SK-N-SH (cell line): ENCODE results near the gene OR2H1. TPM values are rescaled to one million over a fixed set of nuclear protein-coding genes. Genes with fewer than 3 reads are reported as not detected.

Experiments used
- CTCF ChIA-PET: fragments of 300-600, 350-600 bp; formaldehyde crosslinking; extraction: SDS; loops from one replicate; lab custom pipeline; 2021; lab: Yijun Ruan, JAX
- POLR2A ChIA-PET: fragments of 350-600 bp; sonication (Branson Sonifier 250); formaldehyde crosslinking; extraction: SDS; loops from one replicate; lab custom pipeline; 2020; ENCODE audit warnings: antibody characterized with exemption, inconsistent platforms; lab: Yijun Ruan, JAX
- DNase-seq: peaks from one replicate; pipeline ENCODE4 v3.0.0; 2012
- H2AFZ ChIP-seq: fragments of 200-600 bp; sonication (generic); 2 replicates; pipeline ENCODE4 v1.8.1; 2016; ENCODE audit warnings: antibody characterized with exemption, mild to moderate bottlenecking, low read depth
- H3F3A ChIP-seq: fragments of 200-600 bp; sonication (generic); replicated peaks from 2 replicates; pipeline ENCODE3; 2016; ENCODE audit warnings: antibody characterized with exemption, mild to moderate bottlenecking; ENCODE audit not compliant: insufficient read depth
- H3K27ac ChIP-seq, 2 experiments: fragments of 200-500 bp in 1 of 2; fragments of 200-600 bp in 1 of 2; sonication (Bioruptor generic) in 1 of 2; sonication (generic), shearing (Covaris generic) in 1 of 2; 2 replicates each; pipeline versions ENCODE4 v1.5.1 to v1.6.1; 2014 to 2016; ENCODE audit warnings: low read depth in 2 of 2, inconsistent platforms in 1 of 2, low read length in 1 of 2, mild to moderate bottlenecking in 1 of 2, mixed read lengths in 1 of 2
- H3K27me3 ChIP-seq: fragments of 200-600 bp; sonication (generic), shearing (Covaris generic); 2 replicates; pipeline ENCODE4 v1.6.1; 2016; ENCODE audit warnings: mixed run types; ENCODE audit not compliant: insufficient read depth
- H3K36me3 ChIP-seq, 2 experiments: fragments of 200-500 bp in 1 of 2; fragments of 200-600 bp in 1 of 2; sonication (Bioruptor generic) in 1 of 2; sonication (generic) in 1 of 2; replicated peaks in 1 of 2; 2 replicates each; pipeline versions ENCODE3 to v1.5.1; 2014 to 2016; ENCODE audit warnings: low read length in 1 of 2, mild to moderate bottlenecking in 1 of 2; ENCODE audit not compliant: insufficient read depth in 2 of 2, control insufficient read depth in 1 of 2
- H3K4me1 ChIP-seq, 2 experiments: fragments of 200-500 bp in 1 of 2; fragments of 200-600 bp in 1 of 2; sonication (Bioruptor generic) in 1 of 2; sonication (generic), shearing (Covaris generic) in 1 of 2; 2 replicates each; pipeline versions ENCODE4 v1.5.1 to v1.6.1; 2014 to 2016; ENCODE audit warnings: low read depth in 1 of 2, low read length in 1 of 2, mixed run types in 1 of 2; ENCODE audit not compliant: insufficient read depth in 2 of 2, control insufficient read depth in 1 of 2
- H3K4me2 ChIP-seq: fragments of 200-600 bp; sonication (generic), shearing (Covaris generic); 2 replicates; pipeline ENCODE4 v1.6.1; 2017; ENCODE audit warnings: mixed run types
- H3K4me3 ChIP-seq, 2 experiments: fragments of 200-500 bp in 1 of 2; fragments of 200-600 bp in 1 of 2; sonication (Bioruptor generic) in 1 of 2; sonication (generic), shearing (Covaris generic) in 1 of 2; 2 replicates each; pipeline versions ENCODE4 v1.5.1 to v1.8.1; 2014 to 2016; ENCODE audit warnings: low read depth in 2 of 2, inconsistent platforms in 1 of 2, low read length in 1 of 2, mild to moderate bottlenecking in 1 of 2, mixed read lengths in 1 of 2, moderate library complexity in 1 of 2
- H3K79me2 ChIP-seq: fragments of 200-600 bp; sonication (generic); 2 replicates; pipeline ENCODE4 v1.8.1; 2017; ENCODE audit warnings: mild to moderate bottlenecking; ENCODE audit not compliant: insufficient read depth
- H3K9ac ChIP-seq: fragments of 200-600 bp; sonication (generic); 2 replicates; pipeline ENCODE4 v1.6.1; 2017; ENCODE audit warnings: mixed run types
- H3K9me2 ChIP-seq: fragments of 200-600 bp; sonication (generic); 2 replicates; pipeline ENCODE4 v1.6.1; 2017; ENCODE audit warnings: mixed run types
- H3K9me3 ChIP-seq: fragments of 200-600 bp; sonication (generic); 2 replicates; pipeline ENCODE4 v1.6.1; 2017; ENCODE audit warnings: mixed run types, mild to moderate bottlenecking, moderate library complexity
- H4K20me1 ChIP-seq: fragments of 200-600 bp; sonication (generic); 2 replicates; pipeline ENCODE4 v1.6.1; 2017; ENCODE audit warnings: mild to moderate bottlenecking, mixed run types; ENCODE audit not compliant: insufficient read depth
- EP300 ChIP-seq, 2 experiments: IDR thresholded peaks; 2 replicates each; pipeline versions ENCODE4 v1.4.0 to v1.6.1; 2012; ENCODE audit warnings: borderline replicate concordance in 1 of 2, low read depth in 1 of 2, low read length in 1 of 2
- JUND ChIP-seq: IDR thresholded peaks from 2 replicates; pipeline ENCODE4 v1.4.0; 2012
- NFIC ChIP-seq: IDR thresholded peaks from 2 replicates; pipeline ENCODE4 v1.4.0; 2012; ENCODE audit warnings: borderline replicate concordance
- RAD21 ChIP-seq: IDR thresholded peaks from 2 replicates; pipeline ENCODE4 v1.6.1; 2012; ENCODE audit warnings: mild to moderate bottlenecking, low read length
- WGBS: methylation state at CpG from one replicate; pipeline ENCODE4 v1.1.6; 2017; ENCODE audit warnings: low lambda C conversion rate; 5-methylcytosine and 5-hydroxymethylcytosine counted together
- polyA plus RNA-seq, 3 experiments: library from polyadenylated mRNA; depleted of rRNA; stranded (reverse); fragments of >200 nt; gene quantifications; 2 replicates each; pipeline ENCODE4 v1.2.3, GENCODE V29; 2012
- TF ChIP-seq, protein P1 (sequence below): fragments of 200-600 bp; sonication (generic); IDR thresholded peaks from 2 replicates; pipeline ENCODE4 v1.6.1; 2017; ENCODE audit warnings: antibody characterized with exemption, mild to moderate bottlenecking, moderate library complexity
- TF ChIP-seq, protein P2 (sequence below): IDR thresholded peaks from 2 replicates; pipeline ENCODE4 v1.4.0; 2012; ENCODE audit warnings: low read depth
- TF ChIP-seq, protein P3 (sequence below): IDR thresholded peaks from 2 replicates; pipeline ENCODE4; 2012
- TF ChIP-seq, protein P4 (sequence below): IDR thresholded peaks from 2 replicates; pipeline ENCODE4 v1.6.1; 2012; ENCODE audit warnings: mild to moderate bottlenecking, low read depth, low read length, moderate library complexity

Gene OR2H1
- polyA plus RNA-seq, 1 of the 3 experiments (the other 2 are of a cell fraction): not detected

DNA sequence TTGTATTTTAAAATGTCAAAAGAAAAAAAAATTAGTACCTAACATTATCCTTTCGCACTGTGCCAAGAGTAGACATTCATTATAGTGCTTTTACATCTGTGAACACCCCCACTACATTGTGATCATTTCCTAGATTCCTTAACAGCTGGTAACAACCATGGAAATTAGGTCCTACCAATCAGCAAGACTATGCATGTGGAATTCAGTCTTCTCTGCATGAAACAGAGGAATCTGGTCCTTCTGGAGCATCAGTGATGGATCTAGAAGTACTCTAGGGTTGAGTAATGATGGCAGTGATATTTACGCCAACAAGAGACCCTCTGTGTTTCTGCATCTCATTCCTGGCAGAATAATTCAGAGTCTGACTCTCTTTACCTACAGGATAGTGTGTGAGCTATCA is 32.8 kb upstream of the OR2H1 start (continued):
- TF ChIP-seq, protein P1, sequence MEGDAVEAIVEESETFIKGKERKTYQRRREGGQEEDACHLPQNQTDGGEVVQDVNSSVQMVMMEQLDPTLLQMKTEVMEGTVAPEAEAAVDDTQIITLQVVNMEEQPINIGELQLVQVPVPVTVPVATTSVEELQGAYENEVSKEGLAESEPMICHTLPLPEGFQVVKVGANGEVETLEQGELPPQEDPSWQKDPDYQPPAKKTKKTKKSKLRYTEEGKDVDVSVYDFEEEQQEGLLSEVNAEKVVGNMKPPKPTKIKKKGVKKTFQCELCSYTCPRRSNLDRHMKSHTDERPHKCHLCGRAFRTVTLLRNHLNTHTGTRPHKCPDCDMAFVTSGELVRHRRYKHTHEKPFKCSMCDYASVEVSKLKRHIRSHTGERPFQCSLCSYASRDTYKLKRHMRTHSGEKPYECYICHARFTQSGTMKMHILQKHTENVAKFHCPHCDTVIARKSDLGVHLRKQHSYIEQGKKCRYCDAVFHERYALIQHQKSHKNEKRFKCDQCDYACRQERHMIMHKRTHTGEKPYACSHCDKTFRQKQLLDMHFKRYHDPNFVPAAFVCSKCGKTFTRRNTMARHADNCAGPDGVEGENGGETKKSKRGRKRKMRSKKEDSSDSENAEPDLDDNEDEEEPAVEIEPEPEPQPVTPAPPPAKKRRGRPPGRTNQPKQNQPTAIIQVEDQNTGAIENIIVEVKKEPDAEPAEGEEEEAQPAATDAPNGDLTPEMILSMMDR: no peak

DNA sequence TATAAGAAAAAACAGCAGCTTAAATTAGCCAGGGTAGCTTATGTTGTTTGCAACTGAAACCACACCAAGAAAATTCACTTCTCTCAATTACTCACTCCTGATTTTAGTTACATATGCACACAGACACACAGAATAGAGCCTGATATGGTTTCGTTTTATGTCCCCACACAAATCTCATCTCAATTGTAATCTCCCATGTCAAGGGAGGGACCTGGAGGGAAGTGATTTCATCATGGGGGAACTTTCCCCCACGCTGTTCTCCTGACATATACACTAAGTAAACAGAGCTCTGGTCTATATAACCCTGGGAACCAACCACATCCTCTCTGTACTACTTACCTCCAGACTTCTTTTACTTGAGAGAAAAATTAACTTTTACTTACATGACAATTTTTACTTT is 32.4 kb upstream of the OR2H1 start:
- H4K20me1 ChIP-seq: no peaks in the 10 kb centered on the region
- no peak overlapping the region for H3K4me3 ChIP-seq
- ChIA-PET CTCF (no interaction called here), POLR2A (no interaction called here)
- H3K9me2 ChIP-seq: no peaks in the 10 kb centered on the region
- H3K9me3 ChIP-seq: no peaks in the 10 kb centered on the region
- H3K27me3 ChIP-seq: peaks cover 28% of the 10 kb centered on the region
- H3K27ac ChIP-seq: no peak overlapping the region
- WGBS: 0% methylated on average over 2 of the region's 2 CpGs
- no peaks in the 10 kb centered on the region for H3K79me2 ChIP-seq
- H3K4me1 ChIP-seq: no peaks in the 10 kb centered on the region
- H3K9ac ChIP-seq: no peak overlapping the region
- H3K36me3 ChIP-seq: no peaks in the 10 kb centered on the region
- no peak for DNase-seq
- H3F3A ChIP-seq: no peaks in the 10 kb centered on the region
- no peak overlapping the region for H3K4me2 ChIP-seq
- no peak overlapping the region for H2AFZ ChIP-seq
- TF ChIP-seq, protein P1: no peak
- TF ChIP-seq NFIC: no peak
- TF ChIP-seq, protein P2, sequence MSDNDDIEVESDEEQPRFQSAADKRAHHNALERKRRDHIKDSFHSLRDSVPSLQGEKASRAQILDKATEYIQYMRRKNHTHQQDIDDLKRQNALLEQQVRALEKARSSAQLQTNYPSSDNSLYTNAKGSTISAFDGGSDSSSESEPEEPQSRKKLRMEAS: no peak
- TF ChIP-seq JUND: no peak
- TF ChIP-seq RAD21: no peak
- TF ChIP-seq, protein P3, sequence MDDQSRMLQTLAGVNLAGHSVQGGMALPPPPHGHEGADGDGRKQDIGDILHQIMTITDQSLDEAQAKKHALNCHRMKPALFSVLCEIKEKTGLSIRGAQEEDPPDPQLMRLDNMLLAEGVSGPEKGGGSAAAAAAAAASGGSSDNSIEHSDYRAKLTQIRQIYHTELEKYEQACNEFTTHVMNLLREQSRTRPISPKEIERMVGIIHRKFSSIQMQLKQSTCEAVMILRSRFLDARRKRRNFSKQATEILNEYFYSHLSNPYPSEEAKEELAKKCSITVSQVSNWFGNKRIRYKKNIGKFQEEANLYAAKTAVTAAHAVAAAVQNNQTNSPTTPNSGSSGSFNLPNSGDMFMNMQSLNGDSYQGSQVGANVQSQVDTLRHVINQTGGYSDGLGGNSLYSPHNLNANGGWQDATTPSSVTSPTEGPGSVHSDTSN: no peak
- TF ChIP-seq, protein P4, sequence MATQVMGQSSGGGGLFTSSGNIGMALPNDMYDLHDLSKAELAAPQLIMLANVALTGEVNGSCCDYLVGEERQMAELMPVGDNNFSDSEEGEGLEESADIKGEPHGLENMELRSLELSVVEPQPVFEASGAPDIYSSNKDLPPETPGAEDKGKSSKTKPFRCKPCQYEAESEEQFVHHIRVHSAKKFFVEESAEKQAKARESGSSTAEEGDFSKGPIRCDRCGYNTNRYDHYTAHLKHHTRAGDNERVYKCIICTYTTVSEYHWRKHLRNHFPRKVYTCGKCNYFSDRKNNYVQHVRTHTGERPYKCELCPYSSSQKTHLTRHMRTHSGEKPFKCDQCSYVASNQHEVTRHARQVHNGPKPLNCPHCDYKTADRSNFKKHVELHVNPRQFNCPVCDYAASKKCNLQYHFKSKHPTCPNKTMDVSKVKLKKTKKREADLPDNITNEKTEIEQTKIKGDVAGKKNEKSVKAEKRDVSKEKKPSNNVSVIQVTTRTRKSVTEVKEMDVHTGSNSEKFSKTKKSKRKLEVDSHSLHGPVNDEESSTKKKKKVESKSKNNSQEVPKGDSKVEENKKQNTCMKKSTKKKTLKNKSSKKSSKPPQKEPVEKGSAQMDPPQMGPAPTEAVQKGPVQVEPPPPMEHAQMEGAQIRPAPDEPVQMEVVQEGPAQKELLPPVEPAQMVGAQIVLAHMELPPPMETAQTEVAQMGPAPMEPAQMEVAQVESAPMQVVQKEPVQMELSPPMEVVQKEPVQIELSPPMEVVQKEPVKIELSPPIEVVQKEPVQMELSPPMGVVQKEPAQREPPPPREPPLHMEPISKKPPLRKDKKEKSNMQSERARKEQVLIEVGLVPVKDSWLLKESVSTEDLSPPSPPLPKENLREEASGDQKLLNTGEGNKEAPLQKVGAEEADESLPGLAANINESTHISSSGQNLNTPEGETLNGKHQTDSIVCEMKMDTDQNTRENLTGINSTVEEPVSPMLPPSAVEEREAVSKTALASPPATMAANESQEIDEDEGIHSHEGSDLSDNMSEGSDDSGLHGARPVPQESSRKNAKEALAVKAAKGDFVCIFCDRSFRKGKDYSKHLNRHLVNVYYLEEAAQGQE: no peak
- no peak for TF ChIP-seq EP300 (IDR thresholded peaks at IDR 0.05; ENCODE audit: borderline replicate concordance in 1 of 2, low read depth in 1 of 2, low read length in 1 of 2)
